Activated T-helper 1 cell treated with anti-CD3 and anti-CD28 coated beads, Interleukin-12 subunit alpha, Interleukin-12 subunit beta, Interleukin-2, Interleukin-4 antibody, amounts not matched to agents 30 ng/mL and 10 ng/mL and 1 ng/mL, durations not matched to agents 14 hours and 24 hours and 36 hours (primary cell): Measurements from ENCODE around the gene PRSS16. TPM values are rescaled to one million over a fixed set of nuclear protein-coding genes. Genes with fewer than 3 reads are reported as not detected.

Source experiments
- DNase-seq: peaks from one replicate; pipeline ENCODE4 v3.0.0; 2021; ENCODE audit warnings: low spot score
- H3K27ac Mint-ChIP-seq: one replicate; pipeline ENCODE4 v1.8.0; 2021; ENCODE audit warnings: mild to moderate bottlenecking, mixed read lengths
- H3K27me3 Mint-ChIP-seq: one replicate; pipeline ENCODE4 v1.8.0; 2022; ENCODE audit warnings: mild to moderate bottlenecking, moderate library complexity, mixed read lengths; ENCODE audit not compliant: insufficient read depth
- H3K36me3 Mint-ChIP-seq: one replicate; pipeline ENCODE4 v1.8.0; 2021; ENCODE audit warnings: low read depth, mixed read lengths
- H3K4me1 Mint-ChIP-seq: one replicate; pipeline ENCODE4 v1.8.0; 2021; ENCODE audit warnings: low read depth, mixed read lengths
- H3K4me3 Mint-ChIP-seq: one replicate; pipeline ENCODE4 v1.8.0; 2021; ENCODE audit warnings: mild to moderate bottlenecking, moderate library complexity, mixed read lengths
- H3K9me3 Mint-ChIP-seq: one replicate; pipeline ENCODE4 v1.8.0; 2021; ENCODE audit warnings: mixed read lengths
- intact Hi-C: fragments of 100-400 bp; cut with micrococcal nuclease; formaldehyde crosslinking; loops from one replicate; pipeline ENCODE4 v1.15.1; 2024
- total RNA-seq: library from RNA; stranded (reverse); gene quantifications from 2 replicates; pipeline ENCODE4 v1.2.3, GENCODE V29; 2022

The PRSS16 gene
- total RNA-seq, 1 donor from 2014 or later = 0.13 TPM

DNA sequence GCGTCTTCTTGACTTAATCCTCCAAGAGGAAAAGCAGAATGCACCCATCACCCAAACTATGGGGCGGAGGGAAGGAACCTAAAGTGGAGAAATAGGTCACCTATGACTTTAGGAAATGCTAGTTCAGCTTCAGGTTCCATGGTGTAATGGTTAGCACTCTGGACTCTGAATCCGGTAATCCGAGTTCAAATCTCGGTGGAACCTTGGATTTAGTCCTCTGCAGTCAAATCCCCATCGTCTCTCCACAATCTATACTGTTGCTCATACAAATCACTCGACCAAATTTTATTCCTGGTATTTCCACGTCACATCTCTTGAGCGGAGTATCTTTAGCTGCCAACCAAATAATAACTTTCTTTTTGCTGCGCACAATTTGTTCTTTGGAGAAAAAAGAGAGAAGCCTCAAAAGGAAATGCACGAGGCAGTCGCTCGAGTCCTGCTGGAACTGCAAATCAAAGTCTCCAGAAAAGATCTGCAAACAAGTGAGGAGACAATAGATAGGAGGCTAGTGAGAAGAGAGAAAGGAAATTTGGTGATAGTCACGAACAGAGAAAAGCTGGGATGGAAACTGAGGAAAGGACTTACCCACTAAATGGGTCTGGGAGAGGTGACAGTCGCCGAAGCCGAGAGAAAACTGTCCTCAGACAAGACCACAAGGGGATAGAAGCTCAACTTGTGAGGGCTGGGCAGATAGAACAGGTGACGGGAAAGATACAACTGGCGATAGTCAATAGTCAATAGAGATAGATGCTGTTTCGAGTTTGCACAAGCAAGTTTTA lies 48.0 kb downstream of the PRSS16 start:
- no peaks in the 10 kb centered on the region for H3K36me3 Mint-ChIP-seq
- H3K9me3 Mint-ChIP-seq = peaks cover 32% of the 10 kb centered on the region
- H3K27me3 Mint-ChIP-seq = peaks cover 54% of the 10 kb centered on the region
- intact Hi-C loops = loop anchor here (5.0 kb wide), 6 partner anchors 262 to 1517 kb away; no protein-coding TSS in a partner anchor
- no peaks in the 10 kb centered on the region for H3K4me1 Mint-ChIP-seq
- no peak for DNase-seq
- H3K27ac Mint-ChIP-seq = peak overlapping the region; percentile 32
- H3K4me3 Mint-ChIP-seq = no peak overlapping the region

DNA sequence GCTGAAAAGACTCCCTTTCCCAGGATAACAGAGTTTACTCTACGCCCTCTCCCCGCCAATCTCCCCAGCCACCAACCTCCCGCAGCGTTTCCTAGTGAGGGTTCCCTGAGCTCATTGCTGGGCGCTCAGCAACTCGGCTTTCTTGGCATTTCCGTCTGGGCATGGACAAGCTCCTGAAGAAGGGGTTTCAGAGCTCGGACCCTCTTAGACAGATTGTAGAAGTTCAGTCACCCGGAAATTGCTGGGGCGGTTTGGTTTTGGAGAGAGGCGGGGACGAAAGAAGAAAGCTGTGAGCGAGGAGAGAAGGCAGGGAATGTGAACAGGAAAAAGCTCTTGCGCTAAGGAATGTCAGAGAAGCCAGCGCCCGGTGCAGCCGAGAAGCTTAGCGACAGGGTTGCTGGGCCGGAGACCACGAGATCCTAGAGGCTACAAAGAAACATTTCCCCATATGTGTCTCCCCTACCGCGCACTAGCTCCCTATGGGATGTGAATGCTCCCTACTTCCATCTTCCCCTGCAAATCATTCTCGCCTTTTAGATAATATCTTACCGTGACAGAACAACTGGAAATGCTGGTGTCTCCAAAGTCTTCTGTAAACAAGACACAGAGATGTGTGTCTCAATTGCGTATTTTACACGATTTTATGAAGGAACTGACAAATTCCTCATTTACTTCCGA lies 48.7 kb downstream of the PRSS16 start:
- Mint-ChIP-seq H3K36me3 (no peaks in the 10 kb centered on the region), H3K27me3 (peaks cover 49% of the 10 kb centered on the region), H3K27ac (peak overlapping the region; percentile 43), H3K4me1 (no peaks in the 10 kb centered on the region), H3K9me3 (peaks cover 26% of the 10 kb centered on the region), H3K4me3 (no peak overlapping the region)
- no peak for DNase-seq
- intact Hi-C loops = loop anchor here (5.0 kb wide), 6 partner anchors 261 to 1516 kb away; no protein-coding TSS in a partner anchor

DNA sequence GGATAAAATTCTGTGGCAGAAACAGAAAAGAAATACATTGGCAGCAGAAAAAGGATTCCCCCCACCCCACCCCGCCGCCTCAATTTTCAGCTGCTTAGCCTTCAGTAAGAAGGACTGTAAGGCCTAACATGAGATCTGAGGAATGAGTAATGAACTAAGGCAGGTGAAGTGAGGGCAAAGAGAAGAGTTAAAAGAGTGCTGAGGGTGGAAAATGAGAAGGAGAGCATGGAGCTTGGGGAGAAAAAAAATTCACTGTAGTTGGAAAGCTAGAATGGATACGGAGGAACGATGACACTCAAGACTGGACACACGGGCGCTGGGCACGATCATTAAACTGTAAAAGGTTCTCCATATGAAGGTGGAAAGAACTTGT lies 50.0 kb downstream of the PRSS16 start:
- H3K4me1 Mint-ChIP-seq = no peaks in the 10 kb centered on the region
- DNase-seq = no peak
- no peaks in the 10 kb centered on the region for H3K36me3 Mint-ChIP-seq
- intact Hi-C loops = loop anchor here (5.0 kb wide), 6 partner anchors 260 to 1515 kb away; no protein-coding TSS in a partner anchor
- peaks cover 20% of the 10 kb centered on the region for H3K9me3 Mint-ChIP-seq
- H3K4me3 Mint-ChIP-seq = no peak overlapping the region
- H3K27ac Mint-ChIP-seq = peak overlapping the region; percentile 8
- peaks cover 44% of the 10 kb centered on the region for H3K27me3 Mint-ChIP-seq

DNA sequence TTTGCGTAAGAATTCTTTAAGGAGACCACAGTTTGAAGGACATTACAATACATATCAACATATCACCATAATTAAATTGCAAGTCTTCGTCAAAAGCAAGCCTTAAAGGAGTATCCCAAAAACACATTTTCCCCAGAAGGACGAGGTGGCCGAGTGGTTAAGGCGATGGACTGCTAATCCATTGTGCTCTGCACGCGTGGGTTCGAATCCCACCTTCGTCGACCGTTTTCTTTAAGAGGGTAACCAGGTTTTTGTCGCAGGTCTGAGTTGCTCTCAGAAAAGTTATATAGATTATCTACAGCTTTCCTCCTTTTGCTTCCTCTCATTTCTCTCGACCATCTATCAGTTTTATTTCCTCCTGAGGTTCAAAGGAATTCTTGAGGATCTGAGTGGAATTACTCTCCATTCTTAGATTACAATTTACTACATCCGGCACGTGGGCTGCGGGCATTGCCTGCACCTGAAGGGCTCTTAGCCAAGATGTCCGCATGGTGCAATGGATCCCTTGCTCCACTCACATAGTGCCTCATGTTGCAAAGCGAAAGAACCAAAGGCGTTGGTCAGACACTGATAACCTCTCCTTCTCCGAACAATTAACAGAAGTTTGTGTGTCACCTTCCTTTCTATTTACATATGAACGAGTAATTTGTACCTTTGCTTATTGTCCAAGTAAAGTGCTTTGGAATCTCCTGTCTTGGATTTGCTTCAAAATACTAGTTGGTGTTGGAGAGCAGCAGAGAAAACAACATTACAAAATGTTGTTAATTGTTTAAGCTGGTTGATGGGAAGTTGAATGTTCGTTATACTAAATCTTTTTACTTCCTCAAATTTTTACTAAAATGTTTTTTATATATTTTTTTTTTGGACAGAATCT lies 50.6 kb downstream of the PRSS16 start:
- no peak for DNase-seq
- Mint-ChIP-seq H3K9me3 (peaks cover 23% of the 10 kb centered on the region), H3K4me1 (no peaks in the 10 kb centered on the region), H3K36me3 (no peaks in the 10 kb centered on the region), H3K27ac (peak overlapping the region; percentile 8), H3K27me3 (peaks cover 42% of the 10 kb centered on the region), H3K4me3 (no peak overlapping the region)
- intact Hi-C loops = loop anchor here (5.0 kb wide), 6 partner anchors 259 to 1514 kb away; no protein-coding TSS in a partner anchor

DNA sequence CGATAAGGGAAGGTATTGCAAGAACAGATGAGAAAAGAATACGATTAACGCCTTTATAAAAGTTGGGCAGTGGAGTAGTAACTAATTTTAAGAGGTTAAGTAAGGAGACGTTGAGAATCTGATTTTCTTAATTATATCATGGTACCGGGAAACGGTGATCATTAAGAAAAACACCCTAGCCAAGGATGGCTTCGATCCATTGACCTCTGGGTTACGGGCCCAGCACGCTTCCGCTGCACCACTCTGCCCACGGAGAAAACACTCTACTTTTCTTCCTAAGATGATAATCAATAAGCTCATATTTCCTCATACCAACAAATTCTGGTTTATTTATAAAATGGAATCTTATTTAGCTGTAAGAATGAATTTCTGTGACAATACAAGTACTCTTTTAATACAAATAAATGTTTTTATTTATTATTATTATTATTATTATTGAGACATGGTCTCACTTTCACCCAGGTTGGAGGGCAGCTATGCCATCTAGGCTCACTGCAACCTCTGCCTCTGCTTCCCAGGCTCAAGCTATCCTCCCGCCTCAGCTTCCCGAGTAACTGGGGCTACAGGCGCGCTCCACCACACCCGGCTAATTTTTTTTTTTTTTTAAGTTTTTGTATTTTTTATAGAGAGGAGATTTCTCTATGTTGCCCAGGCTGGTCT lies 56.2 kb downstream of the PRSS16 start:
- Mint-ChIP-seq H3K4me3 (no peak overlapping the region), H3K27ac (no peak overlapping the region), H3K4me1 (no peaks in the 10 kb centered on the region), H3K9me3 (peaks cover 7% of the 10 kb centered on the region), H3K27me3 (peaks cover 21% of the 10 kb centered on the region), H3K36me3 (no peaks in the 10 kb centered on the region)
- DNase-seq = no peak
- intact Hi-C loops = no loop called here

Other genes starting within 250 kb of the PRSS16 start
- not detected in 2 replicates for gene POM121L2, start 64.6 kb downstream of the PRSS16 start, total RNA-seq
- gene ZNF391, start 141.1 kb downstream of the PRSS16 start, total RNA-seq = 0.37 and 0.44 TPM in 2 replicates
- gene ZNF184, start 225.4 kb downstream of the PRSS16 start, total RNA-seq = 7.6 and 8.0 TPM in 2 replicates